Lung (tissue), 12 donors: Measurements from ENCODE around the gene C1orf52. TPM values are rescaled to one million over a fixed set of nuclear protein-coding genes. Genes with fewer than 3 reads are reported as not detected.

Source experiments
- ATAC-seq: fragments of 200-7000 bp; cut with Tn5 transposase; one replicate; pipeline ENCODE4 v1.9.1; 2020; ENCODE audit warnings: moderate number of reproducible peaks; ENCODE audit not compliant: insufficient read depth, low FRiP score
- DNase-seq, 3 donors: peaks; one replicate each; pipeline ENCODE4 v3.0.0-alpha.2; 2013 to 2017
- H3K27ac ChIP-seq, 2 donors: one replicate each; pipeline ENCODE4 v1.5.1; 2013; ENCODE audit warnings: mild to moderate bottlenecking in 2 of 2, moderate library complexity in 2 of 2, control low read depth in 1 of 2, inconsistent platforms in 1 of 2, low read depth in 1 of 2, low read length in 1 of 2
- H3K27me3 ChIP-seq, 3 donors: one replicate each; pipeline ENCODE4 v1.5.1; 2013; ENCODE audit warnings: low read length in 2 of 3; ENCODE audit not compliant: control insufficient read depth in 3 of 3, insufficient read depth in 3 of 3
- H3K36me3 ChIP-seq, 4 donors: one replicate each; pipeline ENCODE4 v1.5.1; 2013; ENCODE audit warnings: low read length in 4 of 4, mild to moderate bottlenecking in 1 of 4, moderate library complexity in 1 of 4; ENCODE audit not compliant: control insufficient read depth in 4 of 4, insufficient read depth in 4 of 4
- H3K4me1 ChIP-seq, 5 donors: one replicate each; pipeline ENCODE4 v1.5.1; 2013; ENCODE audit warnings: low read length in 5 of 5, mild to moderate bottlenecking in 2 of 5, moderate library complexity in 1 of 5; ENCODE audit not compliant: control insufficient read depth in 5 of 5, insufficient read depth in 5 of 5
- H3K4me3 ChIP-seq: one replicate; pipeline ENCODE4 v1.5.1; 2013; ENCODE audit warnings: mild to moderate bottlenecking, control low read depth, moderate library complexity
- H3K9ac ChIP-seq, 2 donors: one replicate each; pipeline ENCODE4 v1.5.1; 2013; ENCODE audit warnings: low read length in 2 of 2, control low read depth in 1 of 2; ENCODE audit not compliant: insufficient read depth in 1 of 2
- H3K9me3 ChIP-seq, 4 donors: one replicate each; pipeline ENCODE4 v1.5.1; 2013; ENCODE audit warnings: low read length in 3 of 4, mild to moderate bottlenecking in 1 of 4, moderate library complexity in 1 of 4; ENCODE audit not compliant: control insufficient read depth in 4 of 4, insufficient read depth in 3 of 4
- WGBS, 2 donors: extraction: QIAGEN DNeasy Blood & Tissue Kit; methylation state at CpG; one replicate each; pipeline ENCODE4 v1.1.7; 2013; 5-methylcytosine and 5-hydroxymethylcytosine counted together
- polyA plus RNA-seq, 2 donors: library from polyadenylated mRNA; stranded (reverse); fragments of 200-250 nt; gene quantifications; one replicate each; pipeline ENCODE4 v1.2.1, GENCODE V29; 2013
- total RNA-seq, 2 donors: library from RNA; depleted of rRNA in 1 of 2; stranded (reverse); fragments of >200 nt in 1 of 2; gene quantifications; one replicate each; pipeline ENCODE4 v1.2.1, GENCODE V29; 2014 to 2021
- TF ChIP-seq, protein P1 (sequence below): IDR thresholded peaks from 2 replicates; pipeline ENCODE4 v1.5.1; 2012; ENCODE audit warnings: mild to moderate bottlenecking; ENCODE audit errors: control extremely low read depth, extremely low read depth
- donor health status: control.
- donor health status: control.
- donor health status: Bipolar disorder and iron deficiency.
- donor health status: healthy.
- donor health status: DM: yes; HTN: yes; CAD: no.

Gene C1orf52
- total and polyA plus RNA-seq, 4 donors, result 18.8 to 38.2 (median 28.3) TPM

DNA sequence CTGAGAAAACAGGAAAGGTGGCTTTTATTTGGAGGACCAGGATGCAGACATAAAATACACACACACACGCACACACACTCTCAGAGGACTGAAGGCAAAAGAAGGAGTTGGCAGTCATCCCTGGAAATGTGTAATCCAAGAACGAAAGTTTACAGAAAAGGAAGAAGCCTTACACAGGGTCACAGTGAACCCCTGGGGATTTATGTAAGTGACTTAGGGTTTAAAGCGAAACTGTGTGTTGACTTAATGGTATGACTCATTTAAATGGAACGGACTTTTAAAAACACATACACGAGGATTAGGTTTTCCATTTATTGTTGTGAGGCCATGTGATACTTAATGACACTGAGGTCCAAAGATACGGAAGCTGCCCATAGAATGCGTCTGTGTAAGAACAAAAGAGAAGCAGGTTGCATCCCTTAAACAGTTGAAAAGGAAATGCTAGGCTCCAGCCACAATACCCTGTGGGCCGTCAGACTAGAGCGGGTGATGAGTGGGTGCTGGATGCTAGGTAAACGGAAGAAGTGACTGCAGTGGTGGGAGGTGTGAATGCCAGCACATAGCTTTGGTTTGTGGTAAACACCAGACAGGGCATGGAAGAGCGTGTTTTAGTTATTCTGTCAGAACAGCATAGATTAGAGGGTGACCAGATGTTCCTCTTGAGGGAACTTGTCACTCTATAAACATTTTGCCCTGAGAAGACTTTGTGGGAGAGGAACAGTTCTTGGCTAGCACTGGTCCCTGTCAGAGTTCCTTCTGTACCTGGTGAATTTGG, 38.6 kb upstream of the C1orf52 start:
- Histone ChIP-seq H3K27ac (peak overlapping the region in 1 of 2 donors; percentile 91), H3K9ac (peak overlapping the region in 1 of 2 donors; percentile 53), H3K27me3 (no peaks in the 10 kb centered on the region), H3K9me3 (no peaks in the 10 kb centered on the region), H3K4me3 (no peak overlapping the region), H3K4me1 (peaks cover 5 to 26% (median 13%) of the 10 kb centered on the region in 5 donors), H3K36me3 (no peaks in the 10 kb centered on the region)
- DNase-seq (peak; percentile 75 to 99 (median 96)), ATAC-seq (peak; percentile 63)
- TF ChIP-seq, protein P1, sequence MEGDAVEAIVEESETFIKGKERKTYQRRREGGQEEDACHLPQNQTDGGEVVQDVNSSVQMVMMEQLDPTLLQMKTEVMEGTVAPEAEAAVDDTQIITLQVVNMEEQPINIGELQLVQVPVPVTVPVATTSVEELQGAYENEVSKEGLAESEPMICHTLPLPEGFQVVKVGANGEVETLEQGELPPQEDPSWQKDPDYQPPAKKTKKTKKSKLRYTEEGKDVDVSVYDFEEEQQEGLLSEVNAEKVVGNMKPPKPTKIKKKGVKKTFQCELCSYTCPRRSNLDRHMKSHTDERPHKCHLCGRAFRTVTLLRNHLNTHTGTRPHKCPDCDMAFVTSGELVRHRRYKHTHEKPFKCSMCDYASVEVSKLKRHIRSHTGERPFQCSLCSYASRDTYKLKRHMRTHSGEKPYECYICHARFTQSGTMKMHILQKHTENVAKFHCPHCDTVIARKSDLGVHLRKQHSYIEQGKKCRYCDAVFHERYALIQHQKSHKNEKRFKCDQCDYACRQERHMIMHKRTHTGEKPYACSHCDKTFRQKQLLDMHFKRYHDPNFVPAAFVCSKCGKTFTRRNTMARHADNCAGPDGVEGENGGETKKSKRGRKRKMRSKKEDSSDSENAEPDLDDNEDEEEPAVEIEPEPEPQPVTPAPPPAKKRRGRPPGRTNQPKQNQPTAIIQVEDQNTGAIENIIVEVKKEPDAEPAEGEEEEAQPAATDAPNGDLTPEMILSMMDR, result no peak
- WGBS, 2 donors, result 29 to 62% methylated on average over 11 of the region's 11 CpGs

DNA sequence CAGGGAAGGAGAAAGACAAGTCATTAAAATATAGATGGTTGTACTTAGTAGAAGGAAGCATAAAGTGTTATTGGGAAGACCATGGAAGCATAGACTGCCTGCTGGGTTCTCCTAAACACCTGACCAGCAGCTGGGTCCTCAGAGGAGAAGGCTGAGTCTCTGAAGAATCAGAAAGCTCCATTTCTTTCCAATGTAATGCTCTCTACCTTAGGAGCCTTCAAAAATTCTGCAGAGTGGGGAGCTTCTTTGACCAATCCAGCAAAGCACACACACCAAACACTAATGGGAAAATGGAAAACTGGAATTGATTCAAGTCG, 38.0 kb upstream of the C1orf52 start:
- Histone ChIP-seq H3K4me1 (peaks cover 5 to 26% (median 13%) of the 10 kb centered on the region in 5 donors), H3K36me3 (no peaks in the 10 kb centered on the region), H3K9me3 (no peaks in the 10 kb centered on the region), H3K9ac (peak overlapping the region in 1 of 2 donors; percentile 53), H3K27me3 (no peaks in the 10 kb centered on the region), H3K27ac (peak overlapping the region in 1 of 2 donors; percentile 72), H3K4me3 (no peak overlapping the region)
- ATAC-seq (no peak), DNase-seq (no peak)
- TF ChIP-seq, protein P1, result no peak
- WGBS, 2 donors, result 30 to 71% methylated on average over 1 of the region's 1 CpG

DNA sequence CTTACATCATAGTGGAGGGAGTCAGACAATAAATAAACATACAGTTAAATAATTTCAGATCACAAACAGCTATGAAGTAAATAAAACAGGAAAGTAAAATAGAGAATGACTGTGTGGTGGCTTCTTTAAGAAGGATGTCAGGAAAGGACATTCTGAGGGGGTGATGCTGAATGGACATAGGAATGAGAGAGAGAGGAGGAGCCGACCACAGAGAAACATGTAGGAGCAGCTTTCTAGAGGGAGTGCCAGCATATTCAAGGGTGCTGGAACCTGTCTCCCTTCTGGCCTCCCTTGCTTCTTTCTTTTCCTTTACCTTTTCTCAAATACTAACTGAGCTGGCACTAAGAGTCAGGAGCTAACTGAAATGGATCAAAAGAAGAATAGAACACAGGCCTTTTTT, 37.5 kb upstream of the C1orf52 start:
- H3K27ac ChIP-seq, result no peak overlapping the region
- 38 to 73% methylated on average over 1 of the region's 1 CpG for WGBS, 2 donors
- H3K9ac ChIP-seq, result no peak overlapping the region
- H3K27me3 ChIP-seq, result no peaks in the 10 kb centered on the region
- H3K4me1 ChIP-seq, result peaks cover 5 to 26% (median 13%) of the 10 kb centered on the region in 5 donors
- no peaks in the 10 kb centered on the region for H3K9me3 ChIP-seq
- ATAC-seq, result no peak
- TF ChIP-seq, protein P1, result no peak
- no peaks in the 10 kb centered on the region for H3K36me3 ChIP-seq
- no peak overlapping the region for H3K4me3 ChIP-seq
- DNase-seq, result no peak
